H9 (cell line): Measurements from ENCODE around the gene KIRREL3. TPM values are rescaled to one million over a fixed set of nuclear protein-coding genes. Genes with fewer than 3 reads are reported as not detected.

ENCODE experiments used
- DNase-seq: peaks from one replicate; pipeline ENCODE4 v3.0.0-alpha.2; 2017
- H2AFZ ChIP-seq: one replicate; pipeline ENCODE4 v1.6.1; 2013; ENCODE audit warnings: mild to moderate bottlenecking, low read length, control low read depth, moderate library complexity
- H2AK5ac ChIP-seq: 2 replicates; pipeline ENCODE4 v1.6.1; 2013; ENCODE audit warnings: low read length, control low read depth, mixed read lengths; ENCODE audit not compliant: insufficient read length
- H2BK120ac ChIP-seq: one replicate; pipeline ENCODE4 v1.6.1; 2013; ENCODE audit warnings: low read depth, mild to moderate bottlenecking, low read length, control low read depth, inconsistent platforms; ENCODE audit not compliant: poor library complexity, severe bottlenecking
- H2BK12ac ChIP-seq: 2 replicates; pipeline ENCODE4 v1.6.1; 2013; ENCODE audit warnings: low read length, control low read depth, mixed read lengths, low read depth; ENCODE audit not compliant: insufficient read length
- H2BK15ac ChIP-seq: 2 replicates; pipeline ENCODE4 v1.6.1; 2013; ENCODE audit warnings: low read depth, low read length, control low read depth
- H2BK20ac ChIP-seq: one replicate; pipeline ENCODE4 v1.6.1; 2013; ENCODE audit warnings: low read depth, mild to moderate bottlenecking, low read length, control low read depth, inconsistent platforms; ENCODE audit not compliant: poor library complexity, severe bottlenecking
- H2BK5ac ChIP-seq: 2 replicates; pipeline ENCODE4 v1.6.1; 2013; ENCODE audit warnings: low read length, control low read depth, mixed read lengths; ENCODE audit not compliant: insufficient read length
- H3K14ac ChIP-seq: 2 replicates; pipeline ENCODE4 v1.6.1; 2013; ENCODE audit warnings: low read length, control low read depth; ENCODE audit not compliant: insufficient read depth
- H3K18ac ChIP-seq: 2 replicates; pipeline ENCODE4 v1.6.1; 2013; ENCODE audit warnings: low read depth, mild to moderate bottlenecking, mixed read lengths, low read length, control low read depth; ENCODE audit not compliant: insufficient read length
- H3K23ac ChIP-seq: 2 replicates; pipeline ENCODE4 v1.6.1; 2013; ENCODE audit warnings: low read length, control low read depth, mixed read lengths, low read depth; ENCODE audit not compliant: insufficient read length
- H3K23me2 ChIP-seq: 2 replicates; pipeline ENCODE4 v1.6.1; 2013; ENCODE audit warnings: low read depth, mild to moderate bottlenecking, mixed read lengths, low read length, control low read depth; ENCODE audit not compliant: insufficient read length, poor library complexity, severe bottlenecking
- H3K27ac ChIP-seq: 2 replicates; pipeline ENCODE4 v1.5.1; 2013; ENCODE audit warnings: low read length, control low read depth, mixed read lengths, low read depth; ENCODE audit not compliant: insufficient read length
- H3K27me3 ChIP-seq: 2 replicates; pipeline ENCODE4 v1.6.1; 2013; ENCODE audit warnings: low read length, control low read depth, inconsistent platforms; ENCODE audit not compliant: insufficient read depth
- H3K4ac ChIP-seq: 2 replicates; pipeline ENCODE4 v1.6.1; 2013; ENCODE audit warnings: low read depth, mild to moderate bottlenecking, control low read depth, inconsistent platforms, low read length, moderate library complexity
- H3K4me1 ChIP-seq: 2 replicates; pipeline ENCODE4 v1.6.1; 2013; ENCODE audit warnings: low read length, control low read depth, inconsistent platforms; ENCODE audit not compliant: insufficient read depth
- H3K4me2 ChIP-seq: 2 replicates; pipeline ENCODE4 v1.6.1; 2013; ENCODE audit warnings: low read length, control low read depth, mixed read lengths; ENCODE audit not compliant: insufficient read length, insufficient read depth
- H3K56ac ChIP-seq: 2 replicates; pipeline ENCODE4 v1.6.1; 2013; ENCODE audit warnings: low read depth, mild to moderate bottlenecking, mixed read lengths, low read length, control low read depth; ENCODE audit not compliant: insufficient read length
- H3K79me1 ChIP-seq: 2 replicates; pipeline ENCODE4 v1.6.1; 2013; ENCODE audit warnings: low read depth, mild to moderate bottlenecking, moderate library complexity, low read length, control low read depth, inconsistent platforms; ENCODE audit not compliant: insufficient read depth, poor library complexity, severe bottlenecking
- H3K79me2 ChIP-seq: 2 replicates; pipeline ENCODE4 v1.6.1; 2013; ENCODE audit warnings: low read length, control low read depth, inconsistent platforms; ENCODE audit not compliant: insufficient read depth
- H3K9ac ChIP-seq: 2 replicates; pipeline ENCODE4 v1.6.1; 2013; ENCODE audit warnings: low read length, control low read depth, mixed read lengths; ENCODE audit not compliant: insufficient read length; ENCODE audit errors: extremely low read depth
- H3K9me3 ChIP-seq: one replicate; pipeline ENCODE4 v1.6.1; 2013; ENCODE audit warnings: low read depth, low read length, inconsistent platforms; ENCODE audit not compliant: control insufficient read depth
- H3T11ph ChIP-seq: one replicate; pipeline ENCODE4 v1.6.1; 2013; ENCODE audit warnings: mild to moderate bottlenecking, low read length, control low read depth, inconsistent platforms
- H4K20me1 ChIP-seq: one replicate; pipeline ENCODE4 v1.6.1; 2013; ENCODE audit not compliant: control insufficient read depth, insufficient read length, insufficient read depth
- H4K5ac ChIP-seq: 2 replicates; pipeline ENCODE4 v1.6.1; 2013; ENCODE audit warnings: low read depth, mild to moderate bottlenecking, mixed read lengths, low read length, control low read depth; ENCODE audit not compliant: insufficient read length
- H4K8ac ChIP-seq: replicated peaks from 2 replicates; pipeline ENCODE4 v1.6.1; 2013; ENCODE audit warnings: low read length, control low read depth, mixed read lengths, low read depth; ENCODE audit not compliant: insufficient read length
- H4K91ac ChIP-seq: 2 replicates; pipeline ENCODE4 v1.6.1; 2013; ENCODE audit warnings: low read depth, mild to moderate bottlenecking, moderate library complexity, mixed read lengths, low read length, control low read depth; ENCODE audit not compliant: insufficient read length
- H3K27ac Mint-ChIP-seq, 3 experiments: 2 replicates in 2 of 3; 3 replicates in 1 of 3; pipeline ENCODE4 v1.8.0; 2020 to 2021; ENCODE audit warnings: mixed read lengths in 3 of 3, mild to moderate bottlenecking in 1 of 3, moderate library complexity in 1 of 3
- H3K27me3 Mint-ChIP-seq: 2 replicates; pipeline ENCODE4 v1.8.0; 2021; ENCODE audit warnings: low read depth, mild to moderate bottlenecking, moderate library complexity, mixed read lengths
- H3K36me3 Mint-ChIP-seq, 3 experiments: 2 replicates in 2 of 3; 3 replicates in 1 of 3; pipeline ENCODE4 v1.8.0; 2020 to 2021; ENCODE audit warnings: low read depth in 3 of 3, mixed read lengths in 3 of 3; ENCODE audit not compliant: insufficient read depth in 1 of 3
- H3K4me1 Mint-ChIP-seq, 2 experiments: 2 replicates each; pipeline ENCODE4 v1.8.0; 2020; ENCODE audit warnings: mixed read lengths in 2 of 2
- H3K4me3 Mint-ChIP-seq, 2 experiments: 2 replicates in 1 of 2; 3 replicates in 1 of 2; pipeline ENCODE4 v1.8.0; 2020 to 2021; ENCODE audit warnings: mild to moderate bottlenecking in 2 of 2, mixed read lengths in 2 of 2, moderate library complexity in 1 of 2
- H3K9me3 Mint-ChIP-seq, 2 experiments: 2 replicates in 1 of 2; 3 replicates in 1 of 2; pipeline ENCODE4 v1.8.0; 2020; ENCODE audit warnings: mild to moderate bottlenecking in 2 of 2, mixed read lengths in 2 of 2, moderate library complexity in 1 of 2
- WGBS: extraction: QIAGEN DNeasy Blood & Tissue Kit; methylation state at CpG from one replicate; pipeline ENCODE4 v1.1.7; 2013; ENCODE audit warnings: missing lambda C conversion rate, low lambda C conversion rate, mixed read lengths; ENCODE audit not compliant: insufficient read length; ENCODE audit errors: extremely low coverage; 5-methylcytosine and 5-hydroxymethylcytosine counted together
- total RNA-seq: library from RNA; stranded (reverse); gene quantifications from 2 replicates; pipeline ENCODE4 v1.2.1, GENCODE V29; 2021
- TF ChIP-seq, protein P1 (sequence below): fragments of 200-600 bp; sonication (generic); conservative IDR thresholded peaks from 3 replicates; pipeline ENCODE4 v1.8.0; 2021; ENCODE audit warnings: antibody characterized with exemption, mild to moderate bottlenecking

The KIRREL3 gene
- total RNA-seq, 1 experiment from 2014 or later = 0.17 TPM

DNA sequence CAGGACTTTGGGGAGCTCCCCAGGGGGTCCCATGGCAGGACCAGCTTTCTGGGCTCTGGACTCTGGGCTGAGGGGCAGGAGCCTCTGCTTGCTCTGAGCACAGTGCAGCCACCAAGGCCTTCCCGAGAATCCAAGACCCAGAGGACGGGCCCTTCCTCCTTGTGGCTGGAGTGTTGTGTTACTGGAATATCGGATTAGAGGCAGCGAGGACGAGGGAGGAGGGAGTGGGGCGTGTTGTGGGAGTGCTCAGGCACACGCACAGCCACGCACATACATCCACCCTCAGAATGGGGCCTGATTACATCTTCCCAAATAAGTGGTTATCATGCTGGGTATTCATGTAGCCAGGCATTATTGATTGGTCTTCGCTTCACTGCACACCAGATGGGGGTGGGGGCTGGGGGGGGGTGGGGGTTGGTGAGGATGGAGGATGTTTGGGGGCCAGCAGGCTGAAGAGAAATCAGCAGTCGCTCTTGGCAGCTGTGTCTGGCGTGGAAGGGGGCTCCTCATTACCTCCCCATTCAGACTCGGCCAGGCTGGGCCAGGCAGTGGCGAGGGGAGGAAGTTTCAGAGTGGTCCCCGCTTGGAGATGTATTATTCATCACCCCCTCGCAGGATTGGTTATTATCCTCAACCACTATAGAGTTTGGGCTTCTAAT, 524.2 kb downstream of the KIRREL3 start:
- no peak overlapping the region for H2BK12ac ChIP-seq
- H3K4me2 ChIP-seq = no peak overlapping the region
- H3K23me2 ChIP-seq = no peaks in the 10 kb centered on the region
- H4K20me1 ChIP-seq = no peaks in the 10 kb centered on the region
- Mint-ChIP-seq H3K9me3 (no peaks in the 10 kb centered on the region; a peak in 1 of 5 replicates), H3K27ac (no peak overlapping the region), H3K36me3 (no peaks in the 10 kb centered on the region; a peak in 1 of 7 replicates), H3K27me3 (peaks cover 3% of the 10 kb centered on the region), H3K4me3 (no peak overlapping the region), H3K4me1 (peaks cover 7 to 29% of the 10 kb centered on the region in 2 experiments)
- TF ChIP-seq, protein P1, sequence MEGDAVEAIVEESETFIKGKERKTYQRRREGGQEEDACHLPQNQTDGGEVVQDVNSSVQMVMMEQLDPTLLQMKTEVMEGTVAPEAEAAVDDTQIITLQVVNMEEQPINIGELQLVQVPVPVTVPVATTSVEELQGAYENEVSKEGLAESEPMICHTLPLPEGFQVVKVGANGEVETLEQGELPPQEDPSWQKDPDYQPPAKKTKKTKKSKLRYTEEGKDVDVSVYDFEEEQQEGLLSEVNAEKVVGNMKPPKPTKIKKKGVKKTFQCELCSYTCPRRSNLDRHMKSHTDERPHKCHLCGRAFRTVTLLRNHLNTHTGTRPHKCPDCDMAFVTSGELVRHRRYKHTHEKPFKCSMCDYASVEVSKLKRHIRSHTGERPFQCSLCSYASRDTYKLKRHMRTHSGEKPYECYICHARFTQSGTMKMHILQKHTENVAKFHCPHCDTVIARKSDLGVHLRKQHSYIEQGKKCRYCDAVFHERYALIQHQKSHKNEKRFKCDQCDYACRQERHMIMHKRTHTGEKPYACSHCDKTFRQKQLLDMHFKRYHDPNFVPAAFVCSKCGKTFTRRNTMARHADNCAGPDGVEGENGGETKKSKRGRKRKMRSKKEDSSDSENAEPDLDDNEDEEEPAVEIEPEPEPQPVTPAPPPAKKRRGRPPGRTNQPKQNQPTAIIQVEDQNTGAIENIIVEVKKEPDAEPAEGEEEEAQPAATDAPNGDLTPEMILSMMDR = no peak
- no peak overlapping the region for H3K23ac ChIP-seq
- H2AFZ ChIP-seq = no peak overlapping the region
- H3K4me1 ChIP-seq = no peaks in the 10 kb centered on the region
- no peak overlapping the region for H4K8ac ChIP-seq
- no peak overlapping the region for H3K18ac ChIP-seq
- no peak overlapping the region for H4K5ac ChIP-seq
- H3K4ac ChIP-seq = no peak overlapping the region
- H3K79me1 ChIP-seq = no peaks in the 10 kb centered on the region
- H2BK120ac ChIP-seq = no peak overlapping the region
- no peak overlapping the region for H3K9ac ChIP-seq
- no peaks in the 10 kb centered on the region for H3K9me3 ChIP-seq
- H3K14ac ChIP-seq = no peak overlapping the region; the same call in 1 of the 2 replicates
- no peak for DNase-seq
- no peak overlapping the region for H2BK5ac ChIP-seq
- no peaks in the 10 kb centered on the region for H3K79me2 ChIP-seq
- H2AK5ac ChIP-seq = no peak overlapping the region
- H3K56ac ChIP-seq = no peak overlapping the region
- no peak overlapping the region for H4K91ac ChIP-seq
- no peak overlapping the region for H3K27ac ChIP-seq
- no peak overlapping the region for H2BK20ac ChIP-seq
- H2BK15ac ChIP-seq = no peak overlapping the region
- no peaks in the 10 kb centered on the region; the same call in 1 of the 2 replicates for H3K27me3 ChIP-seq
- no peak overlapping the region for H3T11ph ChIP-seq
- no CpG with 5 or more reads among the region's 15 CpGs for WGBS
